ENCODE results near the gene CRK.

- TF ChIP-seq POLR2AphosphoS5 (IDR thresholded peaks at IDR 0.05; ENCODE audit: insufficient read depth in 1 of 2, low read depth in 1 of 2) (no peak), CTCF (IDR thresholded peaks at IDR 0.05) (no peak), POLR2A (IDR thresholded peaks at IDR 0.05) (no peak)
These were observed 41.4 kb downstream of the CRK start for GRCh38 chr17:1414634-1415033.
